GM13977 (cell line): Measurements from ENCODE around the gene RNGTT.

ENCODE experiments used
- DNase-seq: peaks from one replicate; pipeline ENCODE4 v3.0.0; 2012; ENCODE audit warnings: low spot score
- CTCF ChIP-seq: IDR thresholded peaks from 2 replicates; pipeline ENCODE4 v1.5.1; 2012; ENCODE audit warnings: mild to moderate bottlenecking, control low read depth; ENCODE audit not compliant: insufficient read depth; ENCODE audit errors: extremely low read depth, missing control alignments
- in situ Hi-C: fragments of 300-500 bp; cut with MboI; formaldehyde crosslinking; loops from one replicate; pipeline ENCODE4 v1.12.0; 2022; ENCODE audit warnings: low sequenced_read_pairs, low pct_unique_long_range_greater_than_20kb, mixed read lengths, inconsistent platforms; ENCODE audit not compliant: unreplicated experiment

The RNGTT gene

GRCh38 chr6:88764081-88764480 lies 199.3 kb downstream of the RNGTT start:
- DNase-seq: no peak
- in situ Hi-C loops: no loop called here

GRCh38 chr6:88763160-88763559 lies 200.3 kb downstream of the RNGTT start:
- DNase-seq: no peak
- no peak for TF ChIP-seq CTCF
- in situ Hi-C loops: no loop called here

More at GRCh38 chr6:88764081-88764480, 199.3 kb downstream of the RNGTT start:
- no peak for TF ChIP-seq CTCF

- peak; percentile 40 for DNase-seq
- peak; percentile 22 for TF ChIP-seq CTCF
- in situ Hi-C loops: no loop called here
These were observed 202.0 kb downstream of the RNGTT start for GRCh38 chr6:88761237-88762031.

- in situ Hi-C loops: no loop called here
- TF ChIP-seq CTCF: no peak
- no peak for DNase-seq
These were observed 203.3 kb downstream of the RNGTT start for GRCh38 chr6:88760091-88760490.

- in situ Hi-C loops: no loop called here
- no peak for TF ChIP-seq CTCF
- DNase-seq: no peak
These were observed 212.5 kb downstream of the RNGTT start for GRCh38 chr6:88750936-88751335.

GRCh38 chr6:88749849-88750248 lies 213.6 kb downstream of the RNGTT start:
- TF ChIP-seq CTCF: no peak
- no peak for DNase-seq
- in situ Hi-C loops: no loop called here
